Heart right ventricle (tissue), 16 donors: ENCODE results near the gene FOXR1. TPM values are rescaled to one million over a fixed set of nuclear protein-coding genes. Genes with fewer than 3 reads are reported as not detected.

Experiments
- ATAC-seq, 8 donors: fragments of 200-7000 bp; cut with Tn5 transposase; one replicate each; pipeline ENCODE4 v1.9.1; 2020; ENCODE audit warnings: mild to moderate bottlenecking in 8 of 8, moderate library complexity in 8 of 8, moderate number of reproducible peaks in 1 of 8
- DNase-seq, 2 donors: peaks; one replicate each; pipeline ENCODE4 v3.0.0-alpha.2; 2020
- H3K27ac ChIP-seq, 10 donors: fragments of 200-600 bp; sonication (generic) in 2 of 10; one replicate each; pipeline versions ENCODE4 v1.5.0 to v1.8.0; 2020 to 2022; ENCODE audit warnings: mild to moderate bottlenecking in 3 of 10
- H3K27me3 ChIP-seq, 7 donors: fragments of 200-600 bp; one replicate each; pipeline ENCODE4 v1.8.0; 2021 to 2022; ENCODE audit warnings: mild to moderate bottlenecking in 2 of 7
- H3K36me3 ChIP-seq, 9 donors: fragments of 200-600 bp; sonication (generic) in 1 of 9; one replicate each; pipeline versions ENCODE4 v1.5.0 to v1.8.0; 2020 to 2022; ENCODE audit warnings: mild to moderate bottlenecking in 2 of 9
- H3K4me1 ChIP-seq, 9 donors: fragments of 200-600 bp; sonication (generic) in 1 of 9; one replicate each; pipeline versions ENCODE4 v1.5.0 to v1.8.0; 2020 to 2022; ENCODE audit warnings: mild to moderate bottlenecking in 4 of 9
- H3K4me3 ChIP-seq, 10 donors: fragments of 200-600 bp; sonication (generic) in 2 of 10; one replicate each; pipeline versions ENCODE4 v1.5.0 to v1.8.0; 2020 to 2022; ENCODE audit warnings: mild to moderate bottlenecking in 7 of 10, moderate library complexity in 2 of 10
- H3K9me3 ChIP-seq, 11 donors: fragments of 200-600 bp in 10 of 11; sonication (generic) in 2 of 11; one replicate each; pipeline versions ENCODE4 v1.5.0 to v1.8.0; 2013 to 2022; ENCODE audit warnings: mild to moderate bottlenecking in 2 of 11, control low read depth in 1 of 11, moderate library complexity in 1 of 11
- CTCF ChIP-seq, 9 donors: fragments of 200-600 bp; sonication (generic) in 2 of 9; IDR thresholded peaks; one replicate each; pipeline versions ENCODE4 v1.5.0 to v1.8.0; 2021 to 2022; ENCODE audit warnings: antibody characterized with exemption in 9 of 9, mild to moderate bottlenecking in 5 of 9, moderate library complexity in 1 of 9
- WGBS, 2 donors: extraction: QIAGEN DNeasy Blood & Tissue Kit; methylation state at CpG; one replicate each; pipeline ENCODE4 v1.1.7; 2013; ENCODE audit warnings: inconsistent platforms in 1 of 2; 5-methylcytosine and 5-hydroxymethylcytosine counted together
- intact Hi-C, 10 donors: fragments of 100-400 bp; cut with DNase I; formaldehyde crosslinking; loops; one replicate each; pipeline versions ENCODE4 v1.11.1 to v1.14.2; 2022
- polyA plus RNA-seq, 2 donors: library from polyadenylated mRNA; stranded (reverse); fragments of 200-250 nt; gene quantifications; one replicate each; pipeline ENCODE4 v1.2.3, GENCODE V29; 2013
- total RNA-seq, 10 donors: library from RNA; stranded (reverse); fragmentation: NEBNext Ultra II Directional in 3 of 10; extraction: Animal tissue kit (Norgen Biotek cat#: 25700) in 3 of 10; gene quantifications; one replicate each; pipeline versions ENCODE4 v1.2.1 to v1.2.4, GENCODE V29; 2021 to 2023
- donor health status: Arrhythmogenic right ventricular cardiomyopathy.
- donor health status: ischemic (EF 13 %, LVEDD 7.1; RV severe dilation, severe dysfunction).
- donor health status: healthy with polysubstance abuse.
- donor health status: DM: no; HTN: yes; CAD: no.
- donor health status: DM: no; HTN: no; CAD: no.
- donor health status: ischemic (EF 25% LVEDD 6.9; RV normal size, moderate dysfunction).
- donor health status: ischemic (EF 25% LVEDD 5.7; RV mildly dilated, moderate dysfunction).
- donor health status: healthy.
- donor health status: DM: yes; HTN: yes; CAD: no.
- donor health status: Ischemic cardiomyopathy.
- donor health status: ischemic (EF 35%, LVEDD 5.7; RV mildly dilated, moderate dysfunction).
- donor health status: nonischemic (EF 11% LVEDD 7.7; RV severe dilation, severe dysfunction).
- donor health status: DM: yes; HTN: yes; CAD: no.
- donor health status: PGD.
- donor health status: ischemic (EF 29% LVEDD 5.4; RV normal size, mild dysfunction).
- donor health status: nonischemic (EF 23%, LVEDD 6.1; RV moderate dilation, normal function).

FOXR1 gene
- total and polyA plus RNA-seq, 12 donors: not detected

GRCh38 chr11:119027561-119028345, 56.2 kb downstream of the FOXR1 start:
- no peaks in the 10 kb centered on the region for H3K27me3 ChIP-seq
- H3K4me1 ChIP-seq: peaks cover 13 to 49% (median 39%) of the 10 kb centered on the region in 9 donors
- intact Hi-C loops: no loop called here
- WGBS, 2 donors: 94 to 98% methylated on average over 9 of the region's 9 CpGs
- no peaks in the 10 kb centered on the region for H3K9me3 ChIP-seq
- ATAC-seq (no peak), DNase-seq (no peak)
- no peak for TF ChIP-seq CTCF (IDR thresholded peaks at IDR 0.05)
- no peak overlapping the region for H3K4me3 ChIP-seq
- H3K36me3 ChIP-seq: peaks cover 0 to 52% (median 11%) of the 10 kb centered on the region in 9 donors
- H3K27ac ChIP-seq: no peak overlapping the region

- Histone ChIP-seq H3K36me3 (peaks cover 0 to 44% (median 11%) of the 10 kb centered on the region in 9 donors), H3K4me1 (peaks cover 13 to 49% (median 39%) of the 10 kb centered on the region in 9 donors)
- intact Hi-C loops: no loop called here
Measured at GRCh38 chr11:119028346-119029068, 56.9 kb downstream of the FOXR1 start.

DNA sequence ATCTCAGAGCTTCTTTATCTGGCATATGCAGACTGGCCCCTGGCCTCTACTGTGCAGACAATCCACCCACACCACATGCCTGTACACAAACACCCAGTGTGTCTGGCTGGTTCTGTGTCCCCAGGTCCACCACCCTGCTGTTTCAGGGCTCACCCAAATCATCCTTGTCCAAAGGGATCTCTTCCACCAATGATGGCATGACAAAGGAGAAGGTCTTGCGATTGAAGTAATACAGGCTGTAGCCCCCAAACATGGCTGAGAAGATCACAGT, 57.4 kb downstream of the FOXR1 start:
- ATAC-seq: no peak

More at GRCh38 chr11:119028346-119029068, 56.9 kb downstream of the FOXR1 start:
- DNase-seq (no peak), ATAC-seq (no peak)
- WGBS, 2 donors: 81 to 83% methylated on average over 9 of the region's 9 CpGs
- Histone ChIP-seq H3K27me3 (no peaks in the 10 kb centered on the region), H3K9me3 (no peaks in the 10 kb centered on the region), H3K4me3 (no peak overlapping the region), H3K27ac (peak overlapping the region in 4 of 10 donors; percentile 25 to 86 (median 60))
- TF ChIP-seq CTCF (IDR thresholded peaks at IDR 0.05): no peak

More for the DNA sequence above, 57.4 kb downstream of the FOXR1 start:
- peaks cover 13 to 47% (median 39%) of the 10 kb centered on the region in 9 donors for H3K4me1 ChIP-seq
- 89 to 95% methylated on average over 1 of the region's 1 CpG for WGBS, 2 donors
- peak overlapping the region in 1 of 10 donors; percentile 86 for H3K4me3 ChIP-seq
- intact Hi-C loops: no loop called here
- no peak for TF ChIP-seq CTCF (IDR thresholded peaks at IDR 0.05)
- peak overlapping the region in 4 of 10 donors; percentile 25 to 86 (median 60) for H3K27ac ChIP-seq
- H3K9me3 ChIP-seq: no peaks in the 10 kb centered on the region
- no peaks in the 10 kb centered on the region for H3K27me3 ChIP-seq
- peaks cover 0 to 39% (median 8%) of the 10 kb centered on the region in 9 donors for H3K36me3 ChIP-seq
- no peak for DNase-seq
